RWPE1 (cell line): Measurements from ENCODE around the gene POU4F2.

Experiments used
- CTCF ChIA-PET: fragments of 350-600 bp; sonication (Branson Sonifier 250); formaldehyde crosslinking; extraction: SDS; loops from one replicate; lab custom pipeline; 2021; lab: Yijun Ruan, JAX
- POLR2A ChIA-PET: fragments of 400-600 bp; formaldehyde crosslinking; extraction: SDS; loops from one replicate; lab custom pipeline; 2020; ENCODE audit warnings: antibody characterized with exemption; ENCODE audit not compliant: low non-redundant PET; lab: Yijun Ruan, JAX
- DNase-seq: peaks from one replicate; pipeline ENCODE4 v3.0.0; 2012; ENCODE audit warnings: low spot score
- H3K27ac ChIP-seq: fragments of 450-650 bp; 2 replicates; pipeline ENCODE4 v1.5.1; 2017
- TF ChIP-seq, protein P1 (sequence below): fragments of 450-650 bp; conservative IDR thresholded peaks from 2 replicates; pipeline ENCODE4 v1.5.1; 2017; ENCODE audit warnings: low read depth, mild to moderate bottlenecking

Gene POU4F2

DNA sequence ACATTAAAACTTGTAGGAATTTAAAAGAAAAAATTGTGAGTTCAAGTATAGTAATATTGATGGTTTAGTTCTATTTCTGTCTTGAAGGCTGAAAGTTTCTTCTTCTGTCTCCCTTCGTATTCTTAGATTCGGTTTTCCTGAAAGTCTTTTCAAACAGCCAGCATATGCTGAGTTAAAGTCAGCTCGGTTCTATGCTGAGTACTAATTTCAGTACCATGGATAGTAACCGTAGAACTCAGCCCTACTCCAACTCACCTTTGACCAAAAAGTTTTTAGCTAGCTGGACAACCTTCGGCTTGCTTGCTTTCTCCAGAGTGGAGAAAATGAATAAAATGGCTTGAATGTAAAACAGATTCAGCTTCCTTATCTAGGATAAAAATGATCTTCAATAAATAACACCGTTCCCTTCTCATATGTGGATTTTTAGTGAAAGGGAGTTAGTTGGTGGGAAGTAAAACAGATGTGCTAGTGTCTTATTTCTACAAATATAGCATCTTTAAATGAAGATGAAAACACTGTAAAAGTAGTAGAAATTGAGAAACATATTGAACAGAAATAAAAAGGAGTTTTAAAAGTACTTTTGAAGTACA, 5.2 kb downstream of the POU4F2 start:
- peak; percentile 34 for DNase-seq
- TF ChIP-seq, protein P1, sequence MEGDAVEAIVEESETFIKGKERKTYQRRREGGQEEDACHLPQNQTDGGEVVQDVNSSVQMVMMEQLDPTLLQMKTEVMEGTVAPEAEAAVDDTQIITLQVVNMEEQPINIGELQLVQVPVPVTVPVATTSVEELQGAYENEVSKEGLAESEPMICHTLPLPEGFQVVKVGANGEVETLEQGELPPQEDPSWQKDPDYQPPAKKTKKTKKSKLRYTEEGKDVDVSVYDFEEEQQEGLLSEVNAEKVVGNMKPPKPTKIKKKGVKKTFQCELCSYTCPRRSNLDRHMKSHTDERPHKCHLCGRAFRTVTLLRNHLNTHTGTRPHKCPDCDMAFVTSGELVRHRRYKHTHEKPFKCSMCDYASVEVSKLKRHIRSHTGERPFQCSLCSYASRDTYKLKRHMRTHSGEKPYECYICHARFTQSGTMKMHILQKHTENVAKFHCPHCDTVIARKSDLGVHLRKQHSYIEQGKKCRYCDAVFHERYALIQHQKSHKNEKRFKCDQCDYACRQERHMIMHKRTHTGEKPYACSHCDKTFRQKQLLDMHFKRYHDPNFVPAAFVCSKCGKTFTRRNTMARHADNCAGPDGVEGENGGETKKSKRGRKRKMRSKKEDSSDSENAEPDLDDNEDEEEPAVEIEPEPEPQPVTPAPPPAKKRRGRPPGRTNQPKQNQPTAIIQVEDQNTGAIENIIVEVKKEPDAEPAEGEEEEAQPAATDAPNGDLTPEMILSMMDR, result no peak
- POLR2A ChIA-PET, result no interaction called here

DNA sequence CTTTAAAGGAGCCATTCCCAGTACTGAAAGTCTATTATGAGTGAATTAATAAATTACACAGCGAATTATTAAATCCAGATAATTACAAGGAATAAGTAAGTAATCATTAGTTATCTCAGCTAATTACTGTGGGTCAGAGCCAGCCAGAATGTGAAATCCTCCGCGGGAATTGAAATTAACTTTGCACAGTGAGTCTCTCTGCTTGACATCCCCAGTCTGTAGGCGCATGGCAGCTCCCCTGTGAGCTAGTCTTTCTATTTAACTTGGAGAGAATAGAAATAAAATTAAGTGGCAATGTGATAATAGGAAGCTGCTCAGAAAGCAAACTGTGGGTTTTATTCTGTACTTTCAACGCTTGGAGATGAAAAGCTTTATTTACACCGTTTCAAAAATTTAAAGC, 7.2 kb downstream of the POU4F2 start:
- H3K27ac ChIP-seq, result no peak overlapping the region
- TF ChIP-seq, protein P1, result no peak
- DNase-seq, result no peak
- POLR2A ChIA-PET, result no interaction called here
- CTCF ChIA-PET, result interaction anchor here (0.6 kb wide), 1 partner anchor 86 kb away, joined by 3 read pairs; no protein-coding TSS in a partner anchor

More for the DNA sequence above, 5.2 kb downstream of the POU4F2 start:
- CTCF ChIA-PET, result interaction anchor here (0.5 kb wide), 1 partner anchor 54 kb away, joined by 5 read pairs; no protein-coding TSS in a partner anchor
- H3K27ac ChIP-seq, result no peak overlapping the region

GRCh38 chr4:146646593-146647325, 8.1 kb downstream of the POU4F2 start:
- TF ChIP-seq, protein P1, result no peak
- ChIA-PET CTCF (interaction anchor here (0.6 kb wide), 2 partner anchors 13 to 129 kb away, joined by 3 read pairs; no protein-coding TSS in a partner anchor), POLR2A (no interaction called here)
- no peak overlapping the region for H3K27ac ChIP-seq
- no peak for DNase-seq

DNA sequence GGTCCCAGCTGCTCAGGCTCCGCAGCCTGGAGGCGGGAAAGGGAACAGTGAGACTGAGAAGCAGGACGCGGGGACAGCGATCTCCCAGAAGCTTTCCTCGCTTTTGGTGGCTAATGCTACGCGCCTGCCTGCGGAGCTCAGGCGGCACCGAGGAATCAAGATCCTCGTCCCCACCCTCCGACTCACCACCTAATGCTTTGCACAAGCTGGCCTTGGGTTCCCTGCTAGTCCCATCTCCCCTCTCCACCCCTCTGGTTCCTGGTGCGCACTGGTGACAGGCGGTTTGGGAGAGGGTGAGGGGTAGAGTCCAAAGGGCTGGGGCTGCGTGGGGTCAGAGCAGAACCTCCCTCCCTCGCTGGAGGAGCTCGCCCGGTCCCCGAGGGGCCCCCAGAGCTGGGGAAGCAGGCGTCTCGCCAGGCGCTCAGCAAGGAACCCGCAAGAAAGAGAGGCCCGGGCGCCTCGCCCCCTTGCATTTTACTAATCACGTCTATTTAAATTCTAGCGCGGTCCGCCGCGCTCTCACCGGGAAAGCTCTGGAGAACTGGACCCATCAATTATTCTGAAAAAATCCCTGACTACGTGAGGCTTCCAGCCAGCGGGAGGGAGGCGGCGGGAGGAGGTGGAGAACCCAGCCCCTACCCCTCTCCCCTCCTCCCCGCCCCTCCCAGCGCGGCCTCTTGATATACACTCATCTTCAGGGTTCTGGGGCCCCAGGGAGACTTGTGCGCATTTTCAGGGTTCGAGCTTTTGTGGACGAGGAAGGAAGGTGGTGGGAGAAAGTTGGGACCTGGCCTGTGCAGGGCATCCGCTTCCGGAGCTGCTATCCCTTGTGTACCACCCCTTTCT, 9.1 kb downstream of the POU4F2 start:
- TF ChIP-seq, protein P1, result no peak
- DNase-seq, result no peak
- CTCF ChIA-PET, result no interaction called here
- POLR2A ChIA-PET, result no interaction called here
- no peak overlapping the region for H3K27ac ChIP-seq

DNA sequence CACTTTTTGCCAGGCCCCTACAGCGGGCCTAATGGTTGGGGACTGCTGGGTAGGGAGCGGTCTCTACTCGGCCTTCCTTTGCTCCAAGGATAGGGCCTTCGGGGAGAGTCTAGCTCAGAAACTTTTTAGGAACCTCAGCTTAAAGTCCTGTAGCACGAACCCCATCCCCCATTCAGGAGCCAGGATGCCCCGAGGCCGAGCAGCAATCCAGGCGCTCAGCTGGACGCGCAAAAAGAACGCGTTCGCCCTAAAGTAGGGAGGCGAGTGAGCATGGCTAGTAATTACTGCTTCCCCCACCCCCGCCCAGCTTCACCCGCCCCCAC, 9.7 kb downstream of the POU4F2 start:
- no peak for DNase-seq
- ChIA-PET CTCF (no interaction called here), POLR2A (no interaction called here)
- TF ChIP-seq, protein P1, result no peak
- H3K27ac ChIP-seq, result no peak overlapping the region

- CTCF ChIA-PET, result no interaction called here
- DNase-seq, result no peak
- H3K27ac ChIP-seq, result no peak overlapping the region
- TF ChIP-seq, protein P1, result no peak
- POLR2A ChIA-PET, result no interaction called here
Observed at GRCh38 chr4:146649232-146649631, 10.5 kb downstream of the POU4F2 start.
